Kidney capillary endothelial cell (primary cell): ENCODE data around the gene ANTXR1.
"Not testable (repeated sequence)": the region's sequence is repeated elsewhere in the genome, so short reads cannot be mapped to it uniquely, and the experiment has no call there.

ENCODE experiments used
- DNase-seq: peaks from one replicate; pipeline ENCODE4 v3.0.0-alpha.2; 2018; ENCODE audit warnings: low spot score

ANTXR1 gene

DNA sequence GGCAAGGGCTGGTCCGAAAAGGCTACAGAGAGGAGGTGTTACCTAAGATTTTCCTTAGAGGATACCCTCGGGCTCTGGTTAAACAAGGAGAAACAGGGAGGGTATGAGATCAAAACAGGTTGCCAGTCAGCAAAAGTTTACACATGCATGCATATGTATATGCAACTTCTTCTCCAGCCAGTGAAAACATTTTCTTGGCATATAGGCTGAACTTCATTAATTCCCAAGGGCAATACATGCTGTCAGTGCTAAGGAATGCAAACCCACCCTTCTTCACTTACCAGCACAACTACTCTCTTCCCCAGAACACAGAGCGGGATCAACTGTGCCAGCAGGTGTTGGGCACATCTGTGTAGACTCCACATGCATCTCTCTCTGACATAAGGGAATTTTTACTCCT lies 198.1 kb downstream of the ANTXR1 start:
- no peak for DNase-seq

DNA sequence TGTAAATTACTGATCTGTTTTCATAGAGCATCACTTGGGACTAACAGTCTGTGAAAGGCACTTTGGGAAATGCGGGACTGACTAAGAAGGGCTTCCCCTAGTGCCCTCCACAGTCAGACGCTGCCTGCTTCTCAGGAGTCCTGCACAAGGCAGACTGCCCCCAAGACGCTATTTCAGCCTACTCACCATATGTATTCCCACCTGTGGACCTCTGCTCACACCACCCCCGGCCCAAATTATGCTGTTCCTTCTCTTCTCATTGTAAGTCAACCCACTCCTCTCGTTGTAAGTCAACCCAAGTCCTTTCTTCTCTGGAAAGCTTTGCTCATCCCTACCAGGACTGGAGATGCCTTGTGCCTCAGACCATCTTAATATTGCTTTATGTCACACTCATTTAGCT lies 198.7 kb downstream of the ANTXR1 start:
- no peak for DNase-seq

DNA sequence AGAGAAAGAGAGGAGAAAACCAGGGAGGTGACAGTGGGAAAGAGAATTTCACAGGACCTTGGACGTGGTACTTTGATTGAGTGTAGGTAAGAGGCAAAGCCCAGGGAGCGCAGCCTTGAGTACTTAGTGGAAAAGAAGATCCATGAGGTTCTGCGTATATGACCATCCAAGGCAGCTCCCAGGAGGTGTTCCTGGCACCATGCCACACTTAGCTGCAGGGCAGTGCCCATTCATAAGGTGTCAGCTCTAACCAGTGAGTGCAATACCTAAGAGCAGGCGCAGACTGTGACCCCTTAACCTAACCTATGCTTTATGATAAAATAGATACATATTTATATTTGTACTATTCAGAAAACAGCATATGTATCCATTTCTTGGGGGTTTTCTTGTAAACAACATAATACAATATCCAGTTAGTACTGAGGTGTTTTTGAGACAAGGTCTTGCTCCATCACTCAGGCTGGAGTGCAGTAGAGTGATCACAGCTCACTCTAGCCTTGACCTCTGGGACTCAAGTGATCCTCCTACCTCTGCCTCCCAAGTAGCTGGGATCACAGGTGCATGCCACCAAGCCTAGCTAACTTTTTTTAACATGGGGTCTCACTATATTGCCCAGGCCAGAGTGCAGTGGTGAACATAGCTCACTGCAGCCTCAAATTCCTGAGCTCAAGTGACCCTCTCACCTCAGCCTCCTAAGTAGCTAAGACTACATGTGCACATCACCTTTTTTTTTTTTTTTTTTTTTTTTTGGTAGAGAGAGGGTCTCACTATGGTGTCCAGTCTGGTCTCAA lies 199.5 kb downstream of the ANTXR1 start:
- DNase-seq, result no peak

DNA sequence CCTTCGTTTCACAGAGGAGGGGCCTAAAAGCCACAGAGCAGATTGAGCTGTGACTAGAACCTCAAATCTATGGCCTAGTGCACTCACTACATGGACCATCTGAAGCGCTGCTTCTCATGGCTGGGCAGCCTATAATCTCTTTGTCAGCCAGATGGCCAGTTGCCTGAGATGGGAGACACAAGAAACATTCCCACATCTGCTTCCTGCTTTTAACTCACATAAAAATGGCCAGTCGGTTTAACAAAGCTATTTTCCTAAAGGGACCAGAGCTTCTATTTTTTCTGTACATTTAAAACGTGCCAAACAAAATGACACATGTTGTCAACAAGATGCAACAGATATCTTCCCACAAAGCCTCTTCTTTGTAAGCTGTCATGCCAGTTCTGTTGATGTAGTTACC lies 200.2 kb downstream of the ANTXR1 start:
- DNase-seq, result no peak

DNA sequence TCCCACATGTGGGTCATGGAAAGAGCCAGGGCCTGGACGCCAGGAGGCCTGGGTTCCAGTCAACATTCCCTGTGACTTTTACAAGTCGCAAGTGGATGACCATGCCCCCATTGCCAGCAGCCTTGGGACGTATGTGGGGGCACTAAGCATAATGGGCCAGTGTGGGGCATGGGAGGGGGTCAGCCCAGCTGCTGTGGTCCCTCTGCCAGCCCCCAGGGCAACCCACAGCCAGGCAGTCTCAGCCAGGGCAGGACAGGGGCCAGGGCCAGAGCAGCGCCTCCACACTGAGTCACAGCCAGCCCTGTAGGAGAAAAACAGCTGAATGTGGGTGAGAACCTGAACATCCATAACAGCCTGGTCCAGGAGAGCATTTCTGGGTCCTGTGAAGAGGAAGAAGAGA lies 200.8 kb downstream of the ANTXR1 start:
- no peak for DNase-seq

GRCh38 chr2:69214898-69215297 lies 201.9 kb downstream of the ANTXR1 start:
- DNase-seq, result peak; percentile 86

- peak; percentile 83 for DNase-seq
Observed at GRCh38 chr2:69216535-69217332, 203.8 kb downstream of the ANTXR1 start.

- no peak for DNase-seq
Observed at GRCh38 chr2:69217333-69218080, 204.5 kb downstream of the ANTXR1 start.

DNA sequence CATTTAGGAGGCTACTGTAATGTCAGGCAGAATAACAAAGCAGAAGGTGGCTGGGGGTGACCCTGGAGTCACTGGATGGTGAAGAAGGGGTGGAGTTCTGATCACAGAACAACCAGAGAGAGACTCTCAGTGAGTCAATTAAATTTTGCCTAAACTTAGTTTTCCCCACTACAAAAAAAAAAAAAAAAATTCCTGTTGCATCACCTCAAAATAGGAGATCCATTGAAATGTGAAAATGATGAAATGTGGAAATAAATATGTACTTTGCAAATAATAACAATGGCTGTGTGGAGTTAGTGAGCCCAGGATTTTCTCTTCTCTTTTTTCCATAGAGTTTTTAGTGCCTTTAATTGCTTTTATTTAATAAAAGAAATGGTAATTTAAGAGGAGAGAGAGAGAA lies 208.5 kb downstream of the ANTXR1 start:
- no peak for DNase-seq

- DNase-seq, result no peak
Observed at GRCh38 chr2:69221960-69222751, 209.2 kb downstream of the ANTXR1 start.

- DNase-seq, result peak; percentile 89
Observed at GRCh38 chr2:69222953-69223658, 210.1 kb downstream of the ANTXR1 start.

DNA sequence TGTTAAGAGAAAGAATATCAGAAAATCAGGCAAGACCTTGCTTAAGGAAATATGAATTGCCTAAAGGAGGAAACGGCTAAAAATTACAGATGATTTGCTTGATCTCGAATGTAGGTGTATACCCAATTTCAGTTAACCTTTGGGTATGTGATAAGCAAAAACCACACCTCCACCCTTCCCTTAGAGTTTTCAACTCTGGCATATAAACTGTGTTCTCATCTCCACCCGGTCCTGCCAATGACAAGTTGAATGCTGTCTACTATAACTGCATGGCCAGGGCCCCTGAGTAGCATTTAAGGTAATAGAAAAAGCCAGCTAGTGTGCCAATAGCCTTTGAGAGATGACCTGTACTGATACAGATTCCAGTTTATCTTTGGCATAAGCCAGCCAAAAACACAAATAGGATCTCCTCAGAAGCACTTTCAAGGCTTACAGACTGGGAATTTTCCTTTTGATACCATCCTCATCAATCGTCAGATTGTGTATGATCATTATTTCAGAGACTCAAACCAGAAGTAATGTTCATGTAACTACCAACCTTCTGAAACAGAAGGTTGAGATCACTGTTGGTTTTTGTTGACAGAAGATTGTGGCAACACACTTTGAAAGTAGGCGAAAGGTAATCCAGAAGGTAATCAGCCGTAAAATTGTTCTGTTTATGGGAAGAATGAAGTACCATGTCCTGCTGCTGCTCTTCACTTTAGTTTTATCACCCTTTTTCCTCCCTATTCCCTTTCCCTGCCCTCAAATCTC lies 211.0 kb downstream of the ANTXR1 start:
- no peak for DNase-seq

DNA sequence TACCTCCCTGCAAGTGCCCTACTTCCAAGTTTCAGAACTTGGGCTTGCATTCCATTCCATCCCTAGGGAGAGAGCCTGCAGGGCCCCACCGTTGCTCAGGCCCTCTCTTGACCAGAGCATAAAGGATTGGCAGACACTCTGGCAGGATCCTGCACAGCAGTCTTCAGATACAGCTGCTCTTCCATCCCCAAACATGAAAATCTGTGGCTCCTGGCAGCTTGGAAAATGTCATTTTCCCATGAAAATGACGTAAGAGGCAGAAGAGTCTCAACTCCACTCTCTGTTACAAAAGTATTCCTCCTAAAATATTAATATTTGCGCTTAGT lies 211.5 kb downstream of the ANTXR1 start:
- no peak for DNase-seq

DNA sequence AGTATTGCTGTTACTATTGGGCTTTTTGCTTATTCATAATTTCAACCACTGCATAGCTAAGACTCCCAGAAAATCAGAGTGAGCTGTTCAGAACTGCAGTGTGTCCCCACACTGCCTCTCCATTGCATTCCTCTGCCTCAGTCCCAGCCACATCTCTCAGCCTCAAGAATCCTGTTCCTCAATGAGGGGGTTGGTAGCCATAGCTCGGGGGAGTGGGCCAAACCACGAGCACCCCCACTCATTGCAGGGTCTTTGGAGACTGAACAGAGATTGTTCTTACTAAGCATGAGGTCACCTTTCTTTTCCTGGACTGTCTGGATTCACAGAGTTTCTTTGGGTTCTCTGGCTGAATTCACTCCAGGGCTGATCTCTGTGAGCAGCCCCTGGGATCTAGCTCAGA lies 213.0 kb downstream of the ANTXR1 start:
- no peak for DNase-seq

GRCh38 chr2:69226903-69227302 lies 213.9 kb downstream of the ANTXR1 start:
- DNase-seq, result no peak

DNA sequence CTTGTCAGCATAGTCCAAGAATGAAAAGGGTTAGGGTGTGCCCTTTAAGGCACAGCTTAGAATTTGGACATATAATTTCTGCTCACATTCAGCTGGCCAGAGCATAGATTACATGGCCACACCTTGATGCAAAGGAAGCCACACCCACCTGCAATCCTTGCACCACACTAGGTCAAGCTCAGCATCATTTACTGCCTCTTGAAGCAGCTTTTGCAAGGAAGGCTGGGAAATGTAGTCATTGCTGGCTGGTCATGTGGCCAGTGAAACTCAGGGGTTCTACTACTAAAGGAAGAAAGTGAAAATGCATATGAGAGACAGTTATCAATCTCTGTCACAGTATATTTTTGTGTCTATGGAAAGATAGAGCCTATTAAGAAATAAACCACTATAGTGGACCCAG lies 214.7 kb downstream of the ANTXR1 start:
- DNase-seq, result no peak

- not testable (repeated sequence) for DNase-seq
Observed at GRCh38 chr2:69230946-69231345, 218.0 kb downstream of the ANTXR1 start.

- DNase-seq, result no peak
Observed at GRCh38 chr2:69231612-69232277, 218.8 kb downstream of the ANTXR1 start.

DNA sequence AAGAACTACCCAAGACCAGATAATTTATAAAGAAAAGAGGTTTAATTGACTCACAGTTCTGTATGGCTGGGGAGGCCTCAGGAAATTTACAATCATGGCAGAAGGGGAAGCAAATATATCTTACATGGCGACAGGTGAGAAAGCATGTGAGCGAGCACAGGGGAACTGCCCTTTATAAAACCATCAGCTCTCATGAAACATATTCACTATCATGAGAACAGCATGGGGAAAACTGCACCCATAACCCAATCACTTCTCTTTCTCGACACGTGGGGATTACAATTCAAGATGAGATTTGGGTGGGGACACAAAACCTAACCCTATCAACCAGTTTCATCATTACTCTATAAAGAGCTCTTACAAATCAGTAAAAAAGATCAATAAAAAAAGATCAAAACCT lies 222.9 kb downstream of the ANTXR1 start:
- DNase-seq, result not testable (repeated sequence)

GRCh38 chr2:69237070-69237670 lies 224.2 kb downstream of the ANTXR1 start:
- DNase-seq, result no peak
